Loucy (cell line): ENCODE results near the gene AGBL1.

Experiments
- H2AFZ ChIP-seq: fragments of 200-600 bp; sonication (generic); 2 replicates; pipeline ENCODE4 v1.6.0; 2016; ENCODE audit warnings: antibody characterized with exemption, mild to moderate bottlenecking, low read length, moderate library complexity
- H3F3A ChIP-seq: fragments of 200-600 bp; 2 replicates; pipeline ENCODE4 v1.6.0; 2016; ENCODE audit warnings: antibody characterized with exemption, low read depth, mild to moderate bottlenecking
- H3K27me3 ChIP-seq: fragments of 200-600 bp; sonication (generic); 2 replicates; pipeline ENCODE4 v1.6.1; 2014; ENCODE audit warnings: low read length, mild to moderate bottlenecking; ENCODE audit not compliant: insufficient read depth, poor library complexity, severe bottlenecking
- H3K36me3 ChIP-seq: fragments of 200-600 bp; sonication (generic); 2 replicates; pipeline ENCODE4 v1.6.1; 2016; ENCODE audit warnings: low read length; ENCODE audit not compliant: insufficient read depth
- H3K4me1 ChIP-seq: fragments of 200-600 bp; sonication (generic); 2 replicates; pipeline ENCODE4 v1.5.1; 2014; ENCODE audit warnings: low read length, mild to moderate bottlenecking; ENCODE audit not compliant: insufficient read depth, poor library complexity, severe bottlenecking
- H3K4me2 ChIP-seq: fragments of 200-600 bp; sonication (generic); 2 replicates; pipeline ENCODE4 v1.6.0; 2014; ENCODE audit warnings: antibody characterized with exemption, low read length, low read depth, mild to moderate bottlenecking; ENCODE audit not compliant: poor library complexity, severe bottlenecking
- H3K4me3 ChIP-seq: fragments of 200-600 bp; sonication (generic); 2 replicates; pipeline ENCODE4 v1.5.1; 2014; ENCODE audit warnings: low read length, mild to moderate bottlenecking, mixed read lengths; ENCODE audit not compliant: poor library complexity, severe bottlenecking
- H3K79me2 ChIP-seq: fragments of 200-600 bp; sonication (generic); 2 replicates; pipeline ENCODE4 v1.6.1; 2014; ENCODE audit warnings: low read length; ENCODE audit not compliant: insufficient read depth
- H3K9ac ChIP-seq: fragments of 200-600 bp; sonication (generic); 2 replicates; pipeline ENCODE4 v1.6.0; 2014; ENCODE audit warnings: mild to moderate bottlenecking, low read depth, low read length, moderate library complexity; ENCODE audit not compliant: poor library complexity, severe bottlenecking
- H3K9me2 ChIP-seq: fragments of 200-600 bp; sonication (generic); replicated peaks from 2 replicates; pipeline ENCODE4 v1.6.1; 2016; ENCODE audit warnings: low read depth, low read length, mixed read lengths
- H3K9me3 ChIP-seq: fragments of 200-600 bp; sonication (generic); 2 replicates; pipeline ENCODE4 v1.6.1; 2014; ENCODE audit warnings: mild to moderate bottlenecking, antibody characterized with exemption, low read length, low read depth; ENCODE audit not compliant: insufficient read depth
- H4K20me1 ChIP-seq: fragments of 200-600 bp; sonication (generic); 2 replicates; pipeline ENCODE4 v1.6.0; 2014; ENCODE audit warnings: antibody characterized with exemption, low read length, mild to moderate bottlenecking; ENCODE audit not compliant: insufficient read depth, poor library complexity, severe bottlenecking
- CTCF ChIP-seq: fragments of 200-600 bp; sonication (generic); conservative IDR thresholded peaks from 2 replicates; pipeline ENCODE4 v1.5.1; 2014; ENCODE audit warnings: mild to moderate bottlenecking, antibody characterized with exemption, low read length
- EZH2phosphoT487 ChIP-seq: fragments of 200-600 bp; IDR thresholded peaks from 2 replicates; pipeline ENCODE4 v1.6.1; 2018; ENCODE audit warnings: antibody characterized with exemption, mild to moderate bottlenecking, moderate library complexity, borderline replicate concordance

The AGBL1 gene

GRCh38 chr15:86603466-86603865, 523.8 kb downstream of the AGBL1 start:
- Histone ChIP-seq H3K4me2 (no peak overlapping the region), H3K79me2 (no peaks in the 10 kb centered on the region), H3K4me1 (no peaks in the 10 kb centered on the region), H3K9me3 (no peaks in the 10 kb centered on the region), H2AFZ (no peak overlapping the region), H3K4me3 (no peak overlapping the region), H3K36me3 (no peaks in the 10 kb centered on the region), H3K27me3 (no peaks in the 10 kb centered on the region), H4K20me1 (no peaks in the 10 kb centered on the region), H3K9me2 (no peaks in the 10 kb centered on the region), H3K9ac (no peak overlapping the region), H3F3A (no peaks in the 10 kb centered on the region)
- TF ChIP-seq EZH2phosphoT487 (no peak), CTCF (no peak)

GRCh38 chr15:86608461-86609205, 529.0 kb downstream of the AGBL1 start:
- Histone ChIP-seq H3K4me3 (no peak overlapping the region), H3F3A (no peaks in the 10 kb centered on the region), H3K9me3 (no peaks in the 10 kb centered on the region), H3K79me2 (no peaks in the 10 kb centered on the region), H3K4me2 (no peak overlapping the region), H3K9me2 (no peaks in the 10 kb centered on the region), H3K9ac (no peak overlapping the region), H3K4me1 (no peaks in the 10 kb centered on the region), H3K27me3 (no peaks in the 10 kb centered on the region), H3K36me3 (no peaks in the 10 kb centered on the region), H2AFZ (no peak overlapping the region), H4K20me1 (no peaks in the 10 kb centered on the region)
- TF ChIP-seq CTCF, result no peak
- TF ChIP-seq EZH2phosphoT487, result no peak

- H4K20me1 ChIP-seq, result no peaks in the 10 kb centered on the region
- no peaks in the 10 kb centered on the region for H3K36me3 ChIP-seq
- no peak for TF ChIP-seq EZH2phosphoT487
- TF ChIP-seq CTCF, result no peak
- no peaks in the 10 kb centered on the region for H3F3A ChIP-seq
- H3K9me3 ChIP-seq, result no peaks in the 10 kb centered on the region
- H3K9ac ChIP-seq, result no peak overlapping the region
- H3K4me3 ChIP-seq, result no peak overlapping the region
- no peaks in the 10 kb centered on the region for H3K4me1 ChIP-seq
- H3K79me2 ChIP-seq, result no peaks in the 10 kb centered on the region
- no peaks in the 10 kb centered on the region for H3K27me3 ChIP-seq
- H3K9me2 ChIP-seq, result no peaks in the 10 kb centered on the region
- H3K4me2 ChIP-seq, result no peak overlapping the region
- H2AFZ ChIP-seq, result no peak overlapping the region
Measured at GRCh38 chr15:86609275-86609674, 529.6 kb downstream of the AGBL1 start.
